Measurements from ENCODE around the gene SBK2.

DNA sequence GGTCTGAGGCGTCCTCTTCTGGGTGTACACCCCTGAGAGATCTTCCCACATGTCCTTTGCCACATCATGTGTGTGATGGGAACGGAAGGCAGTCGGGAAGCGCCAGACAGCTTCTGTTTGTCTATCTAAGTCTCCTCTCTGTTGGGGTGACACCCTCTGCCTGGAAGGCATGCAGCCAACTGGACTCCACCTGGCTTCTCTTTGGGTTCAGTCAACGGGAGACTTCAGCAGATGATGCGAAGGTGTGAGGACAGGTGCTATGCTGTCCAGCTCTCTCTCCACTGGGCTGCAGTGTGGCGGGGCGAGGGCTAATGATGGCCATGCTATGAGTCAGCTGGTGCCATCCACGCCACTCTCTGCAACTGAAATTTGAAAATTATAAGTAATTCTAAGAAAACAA lies 22.8 kb upstream of the SBK2 start:
- TF ChIP-seq, protein P1, sequence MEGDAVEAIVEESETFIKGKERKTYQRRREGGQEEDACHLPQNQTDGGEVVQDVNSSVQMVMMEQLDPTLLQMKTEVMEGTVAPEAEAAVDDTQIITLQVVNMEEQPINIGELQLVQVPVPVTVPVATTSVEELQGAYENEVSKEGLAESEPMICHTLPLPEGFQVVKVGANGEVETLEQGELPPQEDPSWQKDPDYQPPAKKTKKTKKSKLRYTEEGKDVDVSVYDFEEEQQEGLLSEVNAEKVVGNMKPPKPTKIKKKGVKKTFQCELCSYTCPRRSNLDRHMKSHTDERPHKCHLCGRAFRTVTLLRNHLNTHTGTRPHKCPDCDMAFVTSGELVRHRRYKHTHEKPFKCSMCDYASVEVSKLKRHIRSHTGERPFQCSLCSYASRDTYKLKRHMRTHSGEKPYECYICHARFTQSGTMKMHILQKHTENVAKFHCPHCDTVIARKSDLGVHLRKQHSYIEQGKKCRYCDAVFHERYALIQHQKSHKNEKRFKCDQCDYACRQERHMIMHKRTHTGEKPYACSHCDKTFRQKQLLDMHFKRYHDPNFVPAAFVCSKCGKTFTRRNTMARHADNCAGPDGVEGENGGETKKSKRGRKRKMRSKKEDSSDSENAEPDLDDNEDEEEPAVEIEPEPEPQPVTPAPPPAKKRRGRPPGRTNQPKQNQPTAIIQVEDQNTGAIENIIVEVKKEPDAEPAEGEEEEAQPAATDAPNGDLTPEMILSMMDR (IDR thresholded peaks at IDR 0.05) = no peak
- no peak for TF ChIP-seq NR2C2 (CRISPR knock-in tag; IDR thresholded peaks at IDR 0.05)
- TF ChIP-seq, protein P2, sequence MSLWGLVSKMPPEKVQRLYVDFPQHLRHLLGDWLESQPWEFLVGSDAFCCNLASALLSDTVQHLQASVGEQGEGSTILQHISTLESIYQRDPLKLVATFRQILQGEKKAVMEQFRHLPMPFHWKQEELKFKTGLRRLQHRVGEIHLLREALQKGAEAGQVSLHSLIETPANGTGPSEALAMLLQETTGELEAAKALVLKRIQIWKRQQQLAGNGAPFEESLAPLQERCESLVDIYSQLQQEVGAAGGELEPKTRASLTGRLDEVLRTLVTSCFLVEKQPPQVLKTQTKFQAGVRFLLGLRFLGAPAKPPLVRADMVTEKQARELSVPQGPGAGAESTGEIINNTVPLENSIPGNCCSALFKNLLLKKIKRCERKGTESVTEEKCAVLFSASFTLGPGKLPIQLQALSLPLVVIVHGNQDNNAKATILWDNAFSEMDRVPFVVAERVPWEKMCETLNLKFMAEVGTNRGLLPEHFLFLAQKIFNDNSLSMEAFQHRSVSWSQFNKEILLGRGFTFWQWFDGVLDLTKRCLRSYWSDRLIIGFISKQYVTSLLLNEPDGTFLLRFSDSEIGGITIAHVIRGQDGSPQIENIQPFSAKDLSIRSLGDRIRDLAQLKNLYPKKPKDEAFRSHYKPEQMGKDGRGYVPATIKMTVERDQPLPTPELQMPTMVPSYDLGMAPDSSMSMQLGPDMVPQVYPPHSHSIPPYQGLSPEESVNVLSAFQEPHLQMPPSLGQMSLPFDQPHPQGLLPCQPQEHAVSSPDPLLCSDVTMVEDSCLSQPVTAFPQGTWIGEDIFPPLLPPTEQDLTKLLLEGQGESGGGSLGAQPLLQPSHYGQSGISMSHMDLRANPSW (CRISPR knock-in tag; conservative IDR thresholded peaks at IDR 0.05; ENCODE audit: low read depth) = no peak
- TF ChIP-seq, protein P3, sequence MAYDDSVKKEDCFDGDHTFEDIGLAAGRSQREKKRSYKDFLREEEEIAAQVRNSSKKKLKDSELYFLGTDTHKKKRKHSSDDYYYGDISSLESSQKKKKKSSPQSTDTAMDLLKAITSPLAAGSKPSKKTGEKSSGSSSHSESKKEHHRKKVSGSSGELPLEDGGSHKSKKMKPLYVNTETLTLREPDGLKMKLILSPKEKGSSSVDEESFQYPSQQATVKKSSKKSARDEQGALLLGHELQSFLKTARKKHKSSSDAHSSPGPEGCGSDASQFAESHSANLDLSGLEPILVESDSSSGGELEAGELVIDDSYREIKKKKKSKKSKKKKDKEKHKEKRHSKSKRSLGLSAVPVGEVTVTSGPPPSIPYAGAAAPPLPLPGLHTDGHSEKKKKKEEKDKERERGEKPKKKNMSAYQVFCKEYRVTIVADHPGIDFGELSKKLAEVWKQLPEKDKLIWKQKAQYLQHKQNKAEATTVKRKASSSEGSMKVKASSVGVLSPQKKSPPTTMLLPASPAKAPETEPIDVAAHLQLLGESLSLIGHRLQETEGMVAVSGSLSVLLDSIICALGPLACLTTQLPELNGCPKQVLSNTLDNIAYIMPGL (CRISPR knock-in tag; IDR thresholded peaks at IDR 0.05) = no peak
- TF ChIP-seq NR3C1 (CRISPR knock-in tag; conservative IDR thresholded peaks at IDR 0.05; ENCODE audit: low read depth) = no peak
- TF ChIP-seq, protein P4, sequence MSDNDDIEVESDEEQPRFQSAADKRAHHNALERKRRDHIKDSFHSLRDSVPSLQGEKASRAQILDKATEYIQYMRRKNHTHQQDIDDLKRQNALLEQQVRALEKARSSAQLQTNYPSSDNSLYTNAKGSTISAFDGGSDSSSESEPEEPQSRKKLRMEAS (CRISPR knock-in tag; IDR thresholded peaks at IDR 0.05) = no peak
- no peak for TF ChIP-seq JUN (CRISPR knock-in tag; IDR thresholded peaks at IDR 0.05)
- TF ChIP-seq, protein P5, sequence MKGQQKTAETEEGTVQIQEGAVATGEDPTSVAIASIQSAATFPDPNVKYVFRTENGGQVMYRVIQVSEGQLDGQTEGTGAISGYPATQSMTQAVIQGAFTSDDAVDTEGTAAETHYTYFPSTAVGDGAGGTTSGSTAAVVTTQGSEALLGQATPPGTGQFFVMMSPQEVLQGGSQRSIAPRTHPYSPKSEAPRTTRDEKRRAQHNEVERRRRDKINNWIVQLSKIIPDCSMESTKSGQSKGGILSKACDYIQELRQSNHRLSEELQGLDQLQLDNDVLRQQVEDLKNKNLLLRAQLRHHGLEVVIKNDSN (CRISPR knock-in tag; IDR thresholded peaks at IDR 0.05) = no peak
- TF ChIP-seq, protein P6, sequence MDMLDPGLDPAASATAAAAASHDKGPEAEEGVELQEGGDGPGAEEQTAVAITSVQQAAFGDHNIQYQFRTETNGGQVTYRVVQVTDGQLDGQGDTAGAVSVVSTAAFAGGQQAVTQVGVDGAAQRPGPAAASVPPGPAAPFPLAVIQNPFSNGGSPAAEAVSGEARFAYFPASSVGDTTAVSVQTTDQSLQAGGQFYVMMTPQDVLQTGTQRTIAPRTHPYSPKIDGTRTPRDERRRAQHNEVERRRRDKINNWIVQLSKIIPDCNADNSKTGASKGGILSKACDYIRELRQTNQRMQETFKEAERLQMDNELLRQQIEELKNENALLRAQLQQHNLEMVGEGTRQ (CRISPR knock-in tag; IDR thresholded peaks at IDR 0.05) = no peak
